IMR-90 (cell line): ENCODE data around the gene SLF2. TPM values are rescaled to one million over a fixed set of nuclear protein-coding genes. Genes with fewer than 3 reads are reported as not detected.

Experiments
- ATAC-seq: fragments of 200-7000 bp; cut with Tn5 transposase; 2 replicates; pipeline ENCODE4 v1.9.1; 2020; ENCODE audit warnings: low read depth, mild to moderate bottlenecking, moderate library complexity
- BruUV-seq: library from RNA; stranded (reverse); fragments of 400-500 nt; replicated peaks from 2 replicates; lab custom pipeline; 2021; lab: Mats Ljungman, UMichigan
- CTCF ChIA-PET: fragments of 300-600 bp; formaldehyde crosslinking; extraction: SDS; loops from one replicate; lab custom pipeline; 2021; ENCODE audit warnings: antibody characterized with exemption; lab: Yijun Ruan, JAX
- POLR2A ChIA-PET: fragments of 300-600 bp; sonication (Branson Sonifier 250); formaldehyde crosslinking; loops from one replicate; lab custom pipeline; 2022; ENCODE audit warnings: antibody characterized with exemption; ENCODE audit not compliant: unreplicated experiment; lab: Charles Lee
- DNase-seq: peaks from one replicate; pipeline ENCODE4 v3.0.0; 2013
- H2AFZ ChIP-seq: replicated peaks from 2 replicates; pipeline ENCODE3; 2013; ENCODE audit warnings: low read length, mild to moderate bottlenecking; ENCODE audit not compliant: poor library complexity
- H2AK5ac ChIP-seq: 2 replicates; pipeline ENCODE4 v1.6.1; 2013; ENCODE audit warnings: low read depth, low read length, inconsistent platforms
- H2AK9ac ChIP-seq: replicated peaks from 2 replicates; pipeline ENCODE3; 2013; ENCODE audit warnings: mild to moderate bottlenecking, low read depth, low read length, moderate library complexity; ENCODE audit not compliant: poor library complexity
- H2BK120ac ChIP-seq: 2 replicates; pipeline ENCODE4 v1.6.1; 2013; ENCODE audit warnings: low read depth, low read length, inconsistent platforms
- H2BK15ac ChIP-seq: 3 replicates; pipeline ENCODE4 v1.6.1; 2013; ENCODE audit warnings: low read depth, low read length, inconsistent platforms
- H2BK20ac ChIP-seq: 2 replicates; pipeline ENCODE4 v1.6.1; 2013; ENCODE audit warnings: low read depth, mild to moderate bottlenecking, inconsistent platforms, low read length, moderate library complexity
- H2BK5ac ChIP-seq: 2 replicates; pipeline ENCODE4 v1.6.1; 2013; ENCODE audit warnings: mild to moderate bottlenecking, low read depth, low read length, inconsistent platforms; ENCODE audit not compliant: poor library complexity, severe bottlenecking
- H3K14ac ChIP-seq: replicated peaks from 2 replicates; pipeline ENCODE4 v1.6.1; 2013; ENCODE audit warnings: low read depth, low read length, inconsistent platforms
- H3K18ac ChIP-seq: 2 replicates; pipeline ENCODE4 v1.6.1; 2013; ENCODE audit warnings: low read depth, low read length, control low read depth
- H3K23ac ChIP-seq: 2 replicates; pipeline ENCODE4 v1.6.1; 2013; ENCODE audit warnings: low read depth, low read length, inconsistent platforms
- H3K27ac ChIP-seq: 2 replicates; pipeline ENCODE4 v1.5.1; 2013; ENCODE audit warnings: mild to moderate bottlenecking, control low read depth, low read length; ENCODE audit not compliant: insufficient read depth
- H3K27me3 ChIP-seq: 2 replicates; pipeline ENCODE4 v1.6.1; 2013; ENCODE audit warnings: low read length; ENCODE audit not compliant: control insufficient read depth, insufficient read depth
- H3K36me3 ChIP-seq: 2 replicates; pipeline ENCODE4 v1.6.1; 2013; ENCODE audit warnings: low read length, mixed read lengths; ENCODE audit not compliant: control insufficient read depth, insufficient read depth
- H3K4ac ChIP-seq: 2 replicates; pipeline ENCODE4 v1.6.1; 2013; ENCODE audit warnings: low read depth, low read length, inconsistent platforms
- H3K4me1 ChIP-seq: 2 replicates; pipeline ENCODE4 v1.6.1; 2013; ENCODE audit warnings: low read length, mixed read lengths; ENCODE audit not compliant: control insufficient read depth, insufficient read depth
- H3K4me2 ChIP-seq: 2 replicates; pipeline ENCODE4 v1.6.1; 2013; ENCODE audit warnings: low read depth, mild to moderate bottlenecking, control low read depth, low read length, moderate library complexity
- H3K4me3 ChIP-seq: 2 replicates; pipeline ENCODE4 v1.5.1; 2013; ENCODE audit warnings: low read depth, mild to moderate bottlenecking, control low read depth, low read length, moderate library complexity; ENCODE audit not compliant: insufficient read depth
- H3K56ac ChIP-seq: 2 replicates; pipeline ENCODE4 v1.6.1; 2013; ENCODE audit warnings: low read length, inconsistent platforms; ENCODE audit not compliant: insufficient read depth; ENCODE audit errors: extremely low read depth
- H3K79me1 ChIP-seq, 2 experiments: 2 replicates each; pipeline ENCODE4 v1.6.1; 2013; ENCODE audit warnings: low read length in 2 of 2, inconsistent platforms in 1 of 2, low read depth in 1 of 2
- H3K9ac ChIP-seq: 2 replicates; pipeline ENCODE4 v1.6.1; 2013; ENCODE audit warnings: low read depth, low read length, control low read depth
- H3K9me1 ChIP-seq: 2 replicates; pipeline ENCODE4 v1.6.1; 2013; ENCODE audit warnings: low read length, inconsistent platforms; ENCODE audit not compliant: insufficient read depth
- H3K9me3 ChIP-seq: 2 replicates; pipeline ENCODE4 v1.6.1; 2013; ENCODE audit warnings: low read length; ENCODE audit not compliant: control insufficient read depth, insufficient read depth
- H4K20me1 ChIP-seq: 2 replicates; pipeline ENCODE4 v1.6.1; 2013; ENCODE audit warnings: low read length, inconsistent platforms; ENCODE audit not compliant: insufficient read depth
- H4K5ac ChIP-seq: 2 replicates; pipeline ENCODE4 v1.6.1; 2013; ENCODE audit warnings: mild to moderate bottlenecking, low read depth, low read length, control low read depth
- H4K8ac ChIP-seq, 2 experiments: 2 replicates each; pipeline ENCODE4 v1.6.1; 2013; ENCODE audit warnings: low read depth in 2 of 2, low read length in 2 of 2, control low read depth in 1 of 2, inconsistent platforms in 1 of 2
- H4K91ac ChIP-seq: 2 replicates; pipeline ENCODE4 v1.6.1; 2013; ENCODE audit warnings: low read depth, low read length, inconsistent platforms; ENCODE audit not compliant: insufficient read depth
- BHLHE40 ChIP-seq: fragments of 150-350 bp; IDR thresholded peaks from 2 replicates; pipeline ENCODE4 v1.6.1; 2016; ENCODE audit warnings: mild to moderate bottlenecking, low read depth, low read length
- CEBPB ChIP-seq: IDR thresholded peaks from 2 replicates; pipeline ENCODE4 v1.6.1; 2012; ENCODE audit warnings: low read depth, low read length, improper control_type of control experiment
- CHD1 ChIP-seq: IDR thresholded peaks from 2 replicates; pipeline ENCODE4 v1.6.1; 2012; ENCODE audit warnings: low read depth, low read length, improper control_type of control experiment
- CTCF ChIP-seq: conservative IDR thresholded peaks from 2 replicates; pipeline ENCODE4 v1.5.1; 2012; ENCODE audit warnings: mild to moderate bottlenecking, low read depth, low read length, improper control_type of control experiment
- ELK1 ChIP-seq: fragments of 150-350 bp; IDR thresholded peaks from 2 replicates; pipeline ENCODE4 v1.6.1; 2016; ENCODE audit warnings: low read depth, mild to moderate bottlenecking, low read length, moderate library complexity, borderline replicate concordance
- MAFK ChIP-seq: IDR thresholded peaks from 2 replicates; pipeline ENCODE4 v1.6.1; 2012; ENCODE audit warnings: low read depth, low read length, improper control_type of control experiment
- MAZ ChIP-seq: IDR thresholded peaks from 2 replicates; pipeline ENCODE4 v1.6.1; 2012; ENCODE audit warnings: low read depth, mild to moderate bottlenecking, low read length, improper control_type of control experiment, moderate library complexity, borderline replicate concordance
- MXI1 ChIP-seq: IDR thresholded peaks from 2 replicates; pipeline ENCODE4 v1.6.1; 2012; ENCODE audit warnings: low read depth, mild to moderate bottlenecking, low read length, moderate library complexity, borderline replicate concordance
- POLR2A ChIP-seq: IDR thresholded peaks from 2 replicates; pipeline ENCODE4 v1.6.1; 2012; ENCODE audit warnings: mild to moderate bottlenecking, low read depth, low read length
- RAD21 ChIP-seq: IDR thresholded peaks from 2 replicates; pipeline ENCODE4 v1.6.1; 2012; ENCODE audit warnings: low read length, improper control_type of control experiment
- RCOR1 ChIP-seq: IDR thresholded peaks from 2 replicates; pipeline ENCODE4 v1.6.1; 2012; ENCODE audit warnings: mild to moderate bottlenecking, low read length, improper control_type of control experiment; ENCODE audit not compliant: insufficient replicate concordance
- SMC3 ChIP-seq: fragments of 150-350 bp; IDR thresholded peaks from 2 replicates; pipeline ENCODE4 v1.6.1; 2016; ENCODE audit warnings: low read depth, mild to moderate bottlenecking, antibody characterized with exemption, low read length, moderate library complexity
- USF2 ChIP-seq: fragments of 150-350 bp; IDR thresholded peaks from 2 replicates; pipeline ENCODE4 v1.6.1; 2017; ENCODE audit warnings: mild to moderate bottlenecking, antibody characterized with exemption, low read length, low read depth
- WGBS, 2 experiments: methylation state at CpG; one replicate each; pipeline versions ENCODE4 v1.1.5 to v1.1.7; 2013; ENCODE audit warnings: missing lambda C conversion rate in 2 of 2; ENCODE audit not compliant: insufficient read length in 1 of 2; ENCODE audit errors: extremely low coverage in 2 of 2; 5-methylcytosine and 5-hydroxymethylcytosine counted together
- dilution Hi-C: fragments of 300-500 bp; cut with HindIII; formaldehyde crosslinking; loops from one replicate; pipeline ENCODE4 v1.14.3; 2018; ENCODE audit warnings: low sequenced_read_pairs; ENCODE audit not compliant: unreplicated experiment
- in situ Hi-C: fragments of 300-500 bp; cut with MboI; formaldehyde crosslinking; loops from 3 replicates; pipeline ENCODE4 v1.14.3; 2019; ENCODE audit warnings: low sequenced_read_pairs, inconsistent platforms, mixed read lengths
- intact Hi-C: fragments of 100-400 bp; cut with micrococcal nuclease; formaldehyde crosslinking; loops from 2 replicates; pipeline ENCODE4 v1.10.0; 2022
- polyA plus RNA-seq, 3 experiments: library from polyadenylated mRNA; depleted of rRNA; stranded (reverse); fragments of >200 nt; gene quantifications; 2 replicates each; pipeline ENCODE4 v1.2.3, GENCODE V29; 2012; ENCODE audit warnings: low replicate concordance in 1 of 3
- total RNA-seq: library from RNA; depleted of rRNA; stranded (reverse); fragments of >200 nt; gene quantifications from 2 replicates; pipeline ENCODE4 v1.2.3, GENCODE V29; 2012

SLF2 gene
- total and polyA plus RNA-seq, 2 of the 4 experiments (the other 2 are of a cell fraction) = 8.5 to 21.7 TPM

DNA sequence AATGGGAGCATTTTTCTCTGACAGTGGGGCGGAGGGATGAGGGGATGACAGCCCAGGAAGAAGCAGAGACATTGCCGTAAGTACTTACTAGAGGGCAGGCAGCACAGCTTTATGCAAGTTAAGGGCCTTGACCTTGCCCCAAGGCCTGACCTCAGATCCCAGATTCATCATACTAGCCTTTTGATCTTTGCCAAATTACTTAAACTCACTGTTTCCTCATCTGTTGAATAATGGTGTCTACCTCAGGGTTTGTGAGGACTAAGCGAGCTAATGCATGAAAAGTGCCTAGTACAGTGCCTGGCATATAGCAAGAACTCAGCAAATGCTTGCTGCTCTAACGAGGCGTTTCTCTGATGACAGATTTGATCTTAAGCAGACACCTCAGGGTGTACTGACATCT is 53.1 kb downstream of the SLF2 start:
- no TSS peak for BruUV-seq
- Histone ChIP-seq H3K9me3 (no peaks in the 10 kb centered on the region), H3K79me1 (0 out of 4 replicates have a peak, but pooled peaks cover 0 to 5% of the 10 kb centered on the region in 2 experiments), H4K5ac (no peak overlapping the region), H3K4me3 (no peak overlapping the region), H3K27ac (no peak overlapping the region), H3K23ac (no peak overlapping the region), H3K4me2 (no peak overlapping the region), H3K18ac (no peak overlapping the region), H3K27me3 (no peaks in the 10 kb centered on the region), H3K14ac (no peak overlapping the region), H3K36me3 (peaks cover 13% of the 10 kb centered on the region), H3K9me1 (peaks cover 12% of the 10 kb centered on the region; the same call in 1 of the 2 replicates), H4K91ac (no peak overlapping the region), H3K4ac (no peak overlapping the region), H2BK20ac (no peak overlapping the region), H4K8ac (no peak overlapping the region), H2AFZ (no peak overlapping the region), H3K56ac (no peak overlapping the region), H2AK5ac (no peak overlapping the region), H2BK5ac (no peak overlapping the region), H3K9ac (no peak overlapping the region), H2AK9ac (no peak overlapping the region), H4K20me1 (no peaks in the 10 kb centered on the region), H2BK15ac (no peak overlapping the region), H2BK120ac (no peak overlapping the region), H3K4me1 (peaks cover 6% of the 10 kb centered on the region)
- in situ Hi-C loops (no loop called here), intact Hi-C loops (no loop called here), dilution Hi-C loops (no loop called here)
- no CpG with 5 or more reads among the region's 5 CpGs for WGBS, 2 experiments
- POLR2A ChIA-PET = no interaction called here
- TF ChIP-seq BHLHE40 (no peak), CHD1 (no peak), CEBPB (no peak), MXI1 (no peak), MAFK (no peak), CTCF (no peak), RCOR1 (no peak), ELK1 (no peak), MAZ (no peak), USF2 (no peak), RAD21 (no peak), POLR2A (no peak), SMC3 (no peak)
- no peak for ATAC-seq
- CTCF ChIA-PET = no interaction called here
- DNase-seq = no peak
